GM21723 (cell line): ENCODE data around the gene ALG2.

Experiments
- ATAC-seq: cut with Tn5 transposase; IDR thresholded peaks from one replicate; pipeline ENCODE4 v1.9.1; 2021; ENCODE audit warnings: mild to moderate bottlenecking, moderate library complexity; ENCODE audit not compliant: unreplicated experiment

Gene ALG2

DNA sequence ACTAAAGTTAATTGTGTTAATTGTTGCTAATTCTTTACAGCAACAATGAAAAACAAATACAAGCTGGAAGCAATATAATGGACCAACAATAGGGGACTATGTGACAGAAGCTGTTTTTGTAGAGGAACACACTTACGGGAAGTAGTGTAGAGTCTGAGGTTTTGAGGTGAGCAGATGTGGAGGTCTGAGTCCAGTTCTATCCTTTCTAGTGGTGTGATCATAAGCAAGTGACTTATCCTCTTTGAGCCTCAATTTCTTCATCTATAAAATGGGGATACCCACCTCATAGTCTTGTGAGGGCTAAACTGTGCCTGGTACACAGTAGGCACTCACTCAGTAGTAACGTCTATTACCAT is 28.3 kb downstream of the ALG2 start:
- no peak for ATAC-seq

DNA sequence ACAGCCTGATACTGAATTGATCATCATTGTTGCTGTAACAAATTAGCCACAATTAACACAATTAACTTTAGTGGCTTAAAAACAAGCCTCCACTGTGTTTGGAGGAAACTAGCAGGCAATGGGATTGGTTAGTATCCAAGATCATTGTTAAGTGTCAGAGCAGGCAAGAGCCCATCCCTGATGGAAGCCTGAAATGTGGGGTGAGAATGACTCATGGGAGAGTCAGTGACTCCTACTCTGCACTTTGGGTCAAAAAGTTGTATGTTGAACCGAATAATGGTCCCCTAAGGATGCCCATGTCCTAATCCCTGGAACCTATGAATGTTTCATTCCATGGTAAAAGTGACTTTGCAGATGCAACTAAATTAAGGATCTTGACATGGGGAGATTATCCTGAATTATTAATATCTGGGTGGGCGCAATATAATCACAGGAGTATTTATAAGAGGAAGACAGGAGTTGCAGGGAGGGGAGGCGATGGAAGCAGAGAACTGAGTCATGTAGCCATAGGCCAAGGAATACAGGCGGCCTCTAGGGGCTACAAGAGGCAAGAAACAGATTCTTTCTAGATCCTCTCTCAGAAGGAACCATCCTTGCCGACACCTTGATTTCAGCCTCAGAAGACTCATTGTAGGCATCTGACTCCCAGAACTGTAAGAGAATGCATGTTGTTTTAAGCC is 28.8 kb downstream of the ALG2 start:
- no peak for ATAC-seq

DNA sequence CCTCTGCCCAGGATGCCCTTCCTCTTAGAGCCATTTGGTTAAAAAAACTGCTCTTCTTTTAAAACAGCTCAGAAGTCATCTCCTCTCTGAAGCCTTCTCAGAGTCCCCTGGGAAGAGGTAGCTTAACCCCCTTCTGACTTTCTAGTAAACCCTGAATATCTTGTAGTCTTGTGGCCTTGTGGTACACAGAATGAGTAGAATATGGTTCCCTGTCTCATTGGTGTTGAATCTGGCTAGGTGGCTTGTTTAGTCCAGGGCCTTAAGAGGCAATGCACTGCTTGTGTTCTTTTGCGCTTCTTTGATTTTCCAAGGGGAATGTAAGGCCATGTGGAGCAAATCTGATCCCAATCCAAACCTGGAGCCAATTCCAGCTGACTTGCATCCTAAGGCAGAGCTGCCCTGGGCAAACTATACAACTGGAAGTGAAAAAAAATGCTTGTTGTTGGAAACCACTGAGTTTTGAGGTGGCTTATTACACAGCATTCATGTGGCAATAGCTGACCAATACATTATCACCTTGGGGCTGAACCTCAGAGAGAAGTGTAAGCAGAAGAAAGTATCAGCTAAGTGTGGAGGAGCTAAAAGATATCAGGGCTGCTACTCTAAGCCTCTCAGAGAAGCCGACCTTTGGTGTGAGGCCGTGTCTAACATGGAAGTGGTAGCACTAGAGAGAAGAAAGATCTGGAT is 31.0 kb downstream of the ALG2 start:
- ATAC-seq, result no peak

DNA sequence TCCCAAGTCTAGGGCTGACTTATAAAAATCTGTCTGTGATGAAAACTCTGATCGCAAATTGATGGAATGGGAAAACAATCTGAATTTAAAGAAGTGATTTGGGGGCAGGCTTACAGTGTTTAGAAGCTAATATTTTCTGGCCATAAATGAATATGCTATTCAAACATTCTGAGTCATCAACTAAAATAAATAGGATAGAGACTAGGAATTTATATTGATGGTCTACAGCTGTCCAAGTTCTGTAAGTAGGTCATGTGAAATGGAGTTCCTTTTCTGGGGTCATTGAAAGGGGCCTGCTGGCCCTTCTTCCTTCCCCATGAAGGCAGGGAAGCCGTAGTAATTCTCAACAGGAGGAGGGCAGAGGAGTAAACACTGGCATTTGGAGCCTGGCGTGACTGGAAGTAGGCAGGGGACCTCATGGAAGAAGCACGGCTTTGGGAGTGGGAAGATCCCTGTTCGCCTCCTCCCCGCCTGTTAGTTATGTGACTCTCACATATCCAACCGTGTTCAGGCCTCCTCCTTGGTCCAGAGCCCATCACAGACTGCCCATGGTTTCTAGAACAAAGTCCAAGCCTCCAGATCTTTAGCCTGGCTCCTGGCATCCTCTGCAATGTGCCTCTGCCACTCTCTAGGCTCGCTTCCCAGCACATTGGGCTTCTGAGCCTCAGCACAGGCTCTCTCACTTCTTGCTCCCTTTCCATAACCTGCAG is 31.7 kb downstream of the ALG2 start:
- no peak for ATAC-seq

DNA sequence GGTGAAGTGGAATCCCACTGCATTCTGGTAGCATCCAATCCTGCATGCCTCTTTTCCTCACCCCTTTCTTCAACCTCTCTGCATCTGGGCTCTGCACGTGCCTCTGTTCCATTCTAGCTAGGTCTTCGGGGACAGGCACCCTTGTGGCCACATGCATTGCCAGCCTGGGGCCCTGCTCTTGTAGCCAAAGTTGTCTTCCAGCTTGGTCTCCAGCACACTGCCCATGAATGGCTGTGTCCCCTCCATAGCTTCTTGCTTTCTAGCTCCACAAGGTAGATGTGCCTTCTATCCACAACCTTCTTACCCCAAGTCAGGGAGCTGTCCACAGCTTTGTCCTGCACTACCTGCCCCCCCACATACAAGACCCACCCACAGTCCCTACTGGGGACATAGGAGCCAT is 32.6 kb downstream of the ALG2 start:
- ATAC-seq, result no peak

DNA sequence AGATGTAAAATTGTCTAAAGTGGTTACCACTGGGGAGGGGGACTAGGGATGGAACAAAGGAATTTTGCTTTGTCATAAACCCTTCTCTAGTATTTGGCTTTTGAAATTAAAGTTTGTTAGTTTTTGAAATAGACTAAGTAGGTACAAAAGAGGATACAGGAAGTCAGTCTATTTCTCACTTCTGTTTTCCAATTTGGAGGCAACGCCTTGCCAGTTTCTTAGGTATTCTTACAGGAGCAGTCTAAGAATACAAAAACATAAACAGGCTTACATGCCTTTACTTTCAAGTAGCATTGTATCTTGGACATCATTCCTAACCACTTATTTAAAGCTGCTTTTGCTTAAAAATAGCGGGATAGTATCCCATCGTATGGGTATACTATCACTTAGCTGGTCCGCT is 34.4 kb downstream of the ALG2 start:
- ATAC-seq, result no peak

DNA sequence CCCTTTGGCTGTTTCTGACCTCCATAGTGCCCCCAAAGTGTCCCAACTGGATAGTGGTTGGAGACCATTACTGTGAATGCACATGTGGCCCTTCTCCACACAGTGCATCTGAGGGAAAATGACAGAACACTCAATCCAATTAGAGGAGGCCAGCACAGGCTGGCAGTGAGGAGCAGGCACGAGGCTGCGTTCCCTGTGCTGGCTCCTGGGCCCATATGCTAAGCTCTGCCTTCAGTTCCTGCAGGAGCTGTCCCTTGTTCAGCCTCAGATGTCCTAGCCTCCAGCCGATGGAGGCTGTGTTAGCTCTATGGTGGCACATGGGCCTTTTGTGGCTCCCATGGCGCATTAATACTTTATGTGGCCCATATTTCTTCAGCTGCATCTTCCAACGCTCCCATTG is 35.8 kb downstream of the ALG2 start:
- no peak for ATAC-seq

DNA sequence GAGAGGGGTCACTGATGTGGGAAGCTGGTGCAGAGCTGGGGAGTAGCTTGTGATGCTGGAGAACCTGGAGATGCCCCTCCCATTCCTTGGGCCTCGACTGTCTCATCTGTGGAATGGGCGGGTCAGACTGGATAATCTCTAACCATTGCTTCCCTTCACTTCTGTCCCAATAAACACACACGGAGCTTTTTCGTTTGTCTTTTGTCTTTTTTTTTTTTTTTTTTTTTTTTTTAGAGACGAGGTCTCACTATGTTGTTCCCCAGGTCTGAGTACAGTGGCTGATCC is 36.5 kb downstream of the ALG2 start:
- ATAC-seq, result no peak

DNA sequence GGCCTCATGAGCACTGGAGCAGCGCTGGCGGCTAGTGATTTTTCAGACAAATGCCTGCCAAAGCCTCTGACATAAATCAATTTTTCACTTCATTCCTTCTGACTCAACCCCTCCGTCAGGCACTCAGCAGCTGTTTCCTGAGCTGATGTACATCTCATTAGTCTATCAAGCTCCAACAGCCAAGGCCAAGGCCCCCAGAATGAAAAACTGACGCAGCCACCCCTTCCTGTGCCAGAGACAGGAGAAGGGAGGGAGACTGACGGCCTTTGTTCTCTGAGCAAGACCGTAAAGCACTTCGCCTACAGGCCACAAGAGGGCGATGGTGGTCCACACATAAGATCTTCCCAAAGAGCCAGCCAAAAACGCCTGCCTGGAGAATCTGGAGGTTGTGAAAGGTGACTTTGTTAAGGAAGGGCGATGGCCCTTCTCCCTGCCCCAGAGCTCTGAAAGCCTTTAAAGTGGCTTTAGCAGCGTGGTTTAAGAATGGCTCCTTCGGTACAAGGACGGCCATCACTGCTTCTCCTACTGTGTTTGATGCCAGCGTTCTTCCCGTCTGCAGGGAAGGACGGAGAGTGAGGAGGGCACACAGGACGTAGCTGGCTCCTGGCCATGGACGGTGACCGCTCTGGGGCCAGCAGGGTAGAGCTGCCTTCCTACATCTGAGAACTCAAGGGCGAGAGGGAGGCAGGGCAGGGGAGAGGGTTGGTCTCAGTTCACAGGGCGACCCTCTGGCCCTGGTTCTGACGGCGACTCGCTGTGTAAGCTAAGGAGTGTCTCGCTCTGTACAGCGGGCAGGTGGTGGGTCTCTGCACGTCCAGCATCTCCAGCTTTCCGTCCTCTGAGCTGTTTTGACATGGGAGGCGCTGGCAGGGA is 37.0 kb downstream of the ALG2 start:
- peak; percentile 51 for ATAC-seq

DNA sequence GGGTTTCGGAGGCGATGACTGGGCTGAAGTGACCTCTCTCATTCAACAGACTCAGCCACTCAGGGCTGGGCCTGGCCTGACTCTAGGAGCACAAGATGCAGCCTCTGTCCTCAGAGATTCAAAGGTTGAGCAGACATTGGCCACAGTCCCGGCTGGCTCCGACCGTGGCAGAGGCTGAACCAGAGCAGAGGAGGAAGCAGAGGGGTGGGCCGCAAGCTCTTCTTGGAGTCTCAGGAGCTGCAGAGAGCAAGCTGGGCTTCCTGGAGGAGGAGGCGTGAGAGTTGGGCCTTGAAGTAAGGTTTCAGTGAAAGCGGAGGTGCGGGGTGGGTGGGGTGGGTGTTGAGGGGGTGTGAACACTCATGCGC is 37.6 kb downstream of the ALG2 start:
- ATAC-seq, result no peak

DNA sequence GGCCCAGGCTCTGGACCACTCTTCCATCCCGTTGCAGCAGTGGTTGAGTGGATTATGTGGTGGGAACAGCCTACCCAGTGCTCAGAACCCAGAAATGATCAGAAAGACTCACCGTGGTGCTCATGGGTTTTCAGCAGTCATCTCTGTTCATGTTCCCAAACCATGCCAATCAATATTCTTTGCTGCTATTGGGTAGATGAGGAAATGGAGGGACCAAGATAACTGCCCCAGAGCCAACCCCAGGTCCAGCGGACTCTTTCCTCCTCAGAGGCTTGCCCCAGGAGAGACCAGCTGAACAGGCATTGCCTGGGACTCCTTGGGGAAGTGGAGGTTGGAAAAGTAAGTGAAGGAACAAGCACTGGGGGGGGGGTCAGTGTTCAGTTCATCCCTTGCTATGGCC is 38.1 kb downstream of the ALG2 start:
- no peak for ATAC-seq

DNA sequence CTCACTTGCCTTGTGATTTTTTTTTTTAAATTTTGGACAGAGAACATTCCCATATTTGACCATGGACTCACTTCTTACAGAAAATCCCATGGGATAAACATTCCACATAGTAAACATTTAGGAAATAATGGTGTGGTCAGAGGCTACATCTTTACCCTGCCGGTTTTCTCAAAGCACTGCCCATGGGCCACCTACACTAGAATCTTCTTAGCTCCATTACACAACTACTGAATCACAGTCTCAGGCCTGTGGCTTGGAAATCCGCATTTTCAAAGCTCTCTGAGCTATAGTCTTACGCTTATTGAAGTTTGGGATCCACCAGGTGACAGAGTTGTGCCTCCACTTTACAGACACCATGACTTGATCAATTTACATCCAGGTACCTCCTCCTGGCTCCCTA is 39.4 kb downstream of the ALG2 start:
- no peak for ATAC-seq

DNA sequence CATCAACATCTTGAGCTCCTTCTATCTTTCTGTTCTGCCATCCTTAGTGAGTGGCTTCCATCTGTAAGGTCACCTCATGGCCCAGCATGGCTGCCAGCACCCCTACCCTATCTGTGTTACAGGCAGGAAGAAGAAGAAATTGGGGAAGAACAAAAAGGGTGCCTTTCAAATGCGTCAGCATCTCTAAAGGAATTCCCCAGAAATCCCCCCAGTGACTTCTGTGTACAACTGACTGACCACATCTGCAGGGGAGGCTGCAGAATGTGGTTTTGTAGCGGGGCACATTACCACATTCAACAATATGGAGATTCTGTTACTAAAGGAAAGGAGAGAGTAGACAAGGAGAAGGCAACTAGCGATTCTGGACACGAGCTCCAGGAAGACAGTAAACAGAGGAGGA is 40.1 kb downstream of the ALG2 start:
- no peak for ATAC-seq

DNA sequence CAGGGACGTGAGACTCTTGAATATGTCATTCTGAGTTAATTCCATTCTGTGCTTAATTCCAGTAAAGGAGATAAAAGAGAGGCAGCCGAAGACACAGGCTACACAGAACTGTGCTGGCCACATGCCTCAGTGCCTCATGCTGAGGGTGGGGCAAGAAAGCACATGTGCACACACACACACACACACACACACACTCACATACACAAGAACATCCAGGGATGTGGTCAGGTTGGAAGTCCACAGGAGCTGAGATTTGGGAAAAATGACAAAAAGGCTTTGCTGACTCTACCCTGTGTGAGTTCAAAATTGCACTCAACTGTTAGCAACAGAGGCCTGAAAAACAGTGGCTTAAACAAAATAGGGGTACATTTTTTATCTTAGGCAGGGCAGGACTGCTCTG is 40.5 kb downstream of the ALG2 start:
- no peak for ATAC-seq

DNA sequence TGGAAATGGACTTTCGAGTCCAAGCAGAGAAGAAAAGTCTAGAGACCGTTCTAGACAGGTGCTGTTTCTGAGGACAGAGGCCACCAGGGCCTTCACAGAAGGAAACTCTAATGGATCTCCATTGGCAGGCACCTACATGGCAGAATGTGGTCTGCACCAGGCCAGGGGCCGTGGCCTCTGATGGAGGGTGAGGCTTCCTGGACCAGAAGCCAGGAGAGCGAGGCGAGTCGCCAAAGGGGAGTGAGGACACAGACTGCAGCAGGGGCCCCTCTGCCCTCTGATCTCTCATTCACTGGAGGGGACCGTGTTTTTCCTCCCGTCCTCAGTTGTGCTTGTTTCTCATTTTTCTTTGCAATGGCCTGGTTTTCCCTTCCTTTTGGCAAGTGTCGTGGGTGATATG is 41.1 kb downstream of the ALG2 start:
- ATAC-seq, result no peak

DNA sequence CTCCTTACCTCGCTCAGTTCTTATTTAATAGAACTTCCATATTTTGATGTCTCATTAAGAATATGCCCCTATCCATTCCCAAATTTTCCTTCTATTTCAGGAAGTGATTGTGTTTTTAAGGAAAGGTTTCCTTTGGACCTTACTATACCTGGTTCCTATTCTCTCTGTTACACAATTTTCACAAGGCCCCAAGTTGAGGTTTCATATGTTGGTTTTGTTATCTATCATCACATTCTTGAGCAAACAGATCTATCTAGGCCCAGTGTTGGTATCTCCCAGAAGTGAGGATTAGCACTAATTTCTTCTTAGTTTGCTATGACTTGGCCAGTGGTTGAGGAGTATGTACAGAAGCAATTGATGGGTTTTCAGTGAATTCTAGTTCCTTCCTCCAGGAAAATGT is 41.5 kb downstream of the ALG2 start:
- no peak for ATAC-seq

DNA sequence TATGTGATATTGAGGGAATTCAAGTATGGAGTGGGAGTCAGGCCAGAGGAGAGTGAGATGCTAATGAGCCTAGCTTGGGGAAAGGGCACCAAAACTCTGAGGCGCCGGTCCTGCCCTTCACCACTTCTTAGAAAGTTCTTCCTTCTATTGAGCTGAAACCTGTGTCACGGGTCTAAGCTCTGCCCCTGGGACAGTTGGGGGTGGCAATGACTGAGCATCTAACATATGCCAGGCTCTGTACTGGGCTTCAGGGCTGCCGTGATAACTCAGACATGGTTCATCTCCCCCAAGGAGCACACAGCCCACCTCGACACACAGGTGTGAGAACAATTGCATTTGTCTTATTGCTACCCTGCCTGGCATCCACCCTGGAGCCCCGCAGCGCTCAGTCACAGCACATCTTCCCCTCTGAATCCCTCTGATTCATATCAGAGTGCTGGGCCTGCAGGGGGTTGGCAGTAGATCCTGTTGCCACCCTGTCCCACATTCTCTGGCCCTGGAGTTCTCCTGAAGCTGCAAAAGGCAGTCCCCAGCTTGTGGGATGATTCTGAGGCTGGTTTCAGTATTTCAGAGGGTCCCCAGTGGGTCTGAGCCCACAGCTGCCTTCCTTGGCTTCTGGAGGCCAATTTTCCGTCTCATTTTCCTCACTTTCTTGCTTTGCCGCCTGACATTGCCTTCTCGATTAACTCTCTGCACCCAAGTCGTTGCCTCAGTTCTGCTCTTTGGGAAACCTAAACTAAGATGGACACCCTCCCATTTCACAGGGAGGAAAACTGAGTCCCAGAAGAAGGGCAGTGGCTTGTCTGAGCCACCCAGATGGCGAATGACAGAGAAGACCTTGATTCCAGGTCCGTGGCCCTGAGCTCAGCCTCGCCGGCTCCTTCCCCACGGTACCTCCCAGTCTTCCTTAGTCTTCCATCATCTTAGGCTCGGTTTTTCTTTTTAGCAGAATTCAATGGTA is 42.5 kb downstream of the ALG2 start:
- ATAC-seq, result no peak

DNA sequence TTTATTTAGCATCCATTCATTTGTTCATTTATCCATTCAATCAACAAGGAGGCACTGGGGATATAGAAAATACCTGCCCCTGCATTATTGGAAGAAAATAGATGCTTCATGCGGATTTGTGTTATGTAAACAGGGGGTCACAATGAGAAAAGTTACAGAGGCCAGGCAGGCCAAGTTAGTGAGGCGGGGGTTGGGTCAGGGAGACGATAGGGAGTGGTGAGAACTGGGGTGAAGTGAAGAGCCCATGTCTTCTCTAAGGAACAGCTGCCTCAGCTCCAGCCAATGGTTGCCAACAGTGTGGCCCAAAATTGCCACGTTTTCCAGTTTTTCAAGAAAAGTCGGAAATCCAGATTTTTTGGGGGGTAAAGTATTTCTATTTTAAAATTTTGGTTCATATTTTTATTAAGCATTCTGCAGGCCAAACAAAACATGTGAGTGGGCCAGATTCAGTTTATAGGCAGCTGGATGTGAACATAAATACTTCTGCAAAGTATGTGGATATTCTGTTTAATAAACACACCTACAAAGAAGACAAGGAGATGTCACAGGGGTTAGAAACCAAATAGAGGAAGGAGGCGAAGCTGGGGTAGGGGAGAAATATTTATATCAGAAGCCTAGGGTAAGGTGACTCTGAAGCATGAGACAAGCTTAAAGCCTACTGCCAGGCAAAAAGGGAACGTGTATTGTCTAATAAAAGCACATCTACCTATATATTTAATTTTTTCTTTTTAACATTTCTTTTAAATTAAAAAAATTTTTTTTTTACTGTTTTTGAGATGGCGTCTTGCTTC is 44.0 kb downstream of the ALG2 start:
- no peak for ATAC-seq

DNA sequence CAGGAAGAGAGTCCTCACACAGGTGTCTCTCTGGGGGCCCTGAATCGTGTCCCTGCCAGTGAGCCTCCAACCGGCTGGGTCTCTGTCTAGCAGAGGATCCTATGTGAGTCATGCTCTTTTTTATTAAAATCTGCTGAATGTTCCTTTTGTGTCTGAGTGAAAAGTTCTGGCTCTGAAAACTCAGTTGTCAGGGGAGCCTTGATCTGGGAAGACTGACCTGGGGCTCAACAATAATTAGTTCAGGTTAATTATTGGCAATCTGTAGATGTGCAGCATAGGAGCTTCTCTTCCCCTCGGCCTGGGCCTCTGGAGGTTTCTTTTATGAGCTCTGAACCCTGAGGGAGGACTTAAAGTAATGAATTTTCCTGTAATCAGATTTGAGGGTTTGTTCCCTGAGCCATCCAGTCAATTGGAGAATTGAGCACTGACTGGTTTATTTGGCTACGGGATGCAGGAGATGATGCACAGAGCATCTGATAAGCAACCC is 45.2 kb downstream of the ALG2 start:
- ATAC-seq, result no peak
